GM21528 (cell line): ENCODE data around the gene NHSL2.

Experiments
- ATAC-seq: cut with Tn5 transposase; IDR thresholded peaks from one replicate; pipeline ENCODE4 v1.9.1; 2021; ENCODE audit warnings: mild to moderate bottlenecking, moderate library complexity; ENCODE audit not compliant: unreplicated experiment, low FRiP score

NHSL2 gene

DNA sequence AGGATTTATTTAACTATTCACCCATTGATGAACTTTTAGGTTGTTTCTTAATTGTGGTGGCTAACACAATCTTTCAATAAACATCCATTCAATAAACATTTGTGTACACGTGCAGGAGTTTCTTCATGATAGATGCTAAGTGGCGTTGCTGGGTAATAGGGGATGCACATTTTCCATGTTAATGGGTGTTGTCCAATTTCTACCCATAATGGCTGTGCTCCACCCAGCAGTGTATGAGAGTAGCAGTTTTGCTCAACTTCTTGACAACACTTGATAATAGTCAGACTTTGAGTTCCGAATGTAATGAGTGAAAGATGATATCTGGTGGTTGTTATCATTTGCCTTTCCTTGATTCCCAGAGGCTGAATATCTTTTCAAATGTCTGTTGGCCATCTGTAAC is 104.7 kb downstream of the NHSL2 start:
- ATAC-seq, result no peak

DNA sequence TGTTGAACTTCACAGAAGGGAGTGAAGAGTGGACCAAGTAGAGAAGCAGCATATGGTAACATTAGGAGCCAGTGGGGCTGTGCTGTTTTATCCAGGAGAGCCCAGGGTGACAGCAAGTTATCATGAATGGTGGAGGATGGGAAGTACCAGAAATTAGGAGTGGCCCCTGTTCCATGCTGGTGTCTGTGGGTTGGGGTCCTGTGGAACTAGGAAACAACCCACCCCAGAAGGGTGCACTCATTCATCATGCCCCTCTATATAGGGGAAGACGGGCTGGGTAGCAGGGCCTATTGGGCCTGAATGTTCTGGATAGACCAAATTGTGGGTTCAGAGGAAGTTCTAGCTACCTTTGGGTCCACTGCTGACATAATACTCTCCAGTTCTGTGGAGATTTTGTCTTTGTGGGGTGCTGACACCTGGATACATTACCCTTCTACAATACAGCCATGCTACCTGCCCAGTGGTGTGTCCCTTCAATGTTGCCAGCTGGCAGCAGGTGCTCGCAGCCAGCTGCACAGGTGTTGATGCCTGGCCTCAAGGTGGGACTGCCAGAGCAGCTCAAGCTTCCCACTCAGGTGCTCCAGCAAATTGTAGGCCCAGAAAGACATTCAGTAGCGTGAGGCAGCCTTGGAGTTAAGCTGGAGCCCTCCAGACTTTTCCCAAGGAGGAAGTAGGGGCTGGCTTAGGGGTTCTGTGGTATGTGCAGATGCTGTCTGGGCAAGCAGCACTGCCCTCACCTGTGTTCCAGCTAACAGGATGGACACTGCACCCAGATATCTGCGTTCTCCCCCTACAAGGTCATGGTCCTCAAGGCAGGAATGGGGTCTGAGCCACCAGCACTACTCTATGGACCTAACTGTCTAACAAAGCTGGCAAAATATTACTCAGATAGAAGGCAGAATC is 106.5 kb downstream of the NHSL2 start:
- no peak for ATAC-seq

DNA sequence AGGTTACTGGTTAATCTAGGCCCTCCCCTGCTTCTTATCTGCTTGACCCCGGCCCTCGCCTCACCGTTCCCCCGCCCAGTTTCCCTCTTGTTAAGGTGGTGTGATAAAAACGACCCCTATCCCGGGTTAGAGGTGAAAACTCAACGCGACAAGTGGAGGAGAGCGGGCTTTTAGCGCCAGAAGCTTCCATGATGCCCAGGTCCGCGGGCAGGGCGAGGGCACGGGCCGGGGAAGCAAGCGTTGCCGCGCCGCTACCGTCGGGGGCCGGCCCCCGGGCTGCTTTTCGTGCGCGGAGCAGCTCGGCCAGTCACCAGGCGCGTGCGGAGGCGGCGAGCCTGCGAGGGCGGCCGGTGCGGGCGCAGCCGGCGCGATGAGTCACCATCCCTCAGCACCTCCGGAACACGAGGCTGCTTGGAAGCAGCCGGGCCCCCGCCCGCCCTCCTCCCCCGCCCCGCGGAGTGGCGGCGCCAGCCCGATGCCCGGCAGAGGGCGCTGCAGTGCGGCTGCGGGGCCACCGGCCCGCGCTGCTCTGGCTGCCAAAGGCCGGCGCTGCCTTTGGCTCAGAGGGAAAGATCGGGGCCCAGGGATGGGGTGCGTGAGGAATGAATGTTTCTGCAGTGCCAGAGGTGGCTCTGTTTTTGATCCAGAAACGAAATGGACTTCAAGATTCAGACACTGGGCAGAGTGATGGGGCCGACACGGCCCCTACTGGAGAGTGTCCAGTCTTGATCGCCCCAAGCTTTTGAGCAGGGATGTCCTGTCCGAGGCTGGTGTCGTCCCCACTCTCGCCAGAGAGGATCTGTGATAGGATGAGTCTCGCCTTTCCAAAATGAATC is 107.8 kb downstream of the NHSL2 start:
- peak; percentile 53 for ATAC-seq

DNA sequence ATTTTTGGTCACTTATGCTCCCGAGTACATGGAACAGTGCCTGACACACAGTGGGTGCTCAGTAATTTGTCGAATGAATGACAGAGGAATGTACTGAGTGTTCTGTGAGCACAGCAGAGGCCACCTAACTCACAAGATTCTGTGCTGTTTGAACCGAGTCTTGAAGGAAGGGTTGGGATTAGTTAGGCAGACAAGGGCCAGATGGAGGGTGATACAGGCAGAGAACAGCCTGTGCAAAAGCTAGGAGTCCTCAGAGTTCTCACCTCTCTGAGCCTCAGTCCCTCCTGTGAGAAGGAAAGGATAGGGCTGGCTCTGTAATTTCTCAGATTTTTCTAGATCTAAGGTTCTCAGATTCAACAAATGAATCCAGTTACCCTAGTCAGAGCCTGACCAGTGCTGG is 108.8 kb downstream of the NHSL2 start:
- no peak for ATAC-seq

DNA sequence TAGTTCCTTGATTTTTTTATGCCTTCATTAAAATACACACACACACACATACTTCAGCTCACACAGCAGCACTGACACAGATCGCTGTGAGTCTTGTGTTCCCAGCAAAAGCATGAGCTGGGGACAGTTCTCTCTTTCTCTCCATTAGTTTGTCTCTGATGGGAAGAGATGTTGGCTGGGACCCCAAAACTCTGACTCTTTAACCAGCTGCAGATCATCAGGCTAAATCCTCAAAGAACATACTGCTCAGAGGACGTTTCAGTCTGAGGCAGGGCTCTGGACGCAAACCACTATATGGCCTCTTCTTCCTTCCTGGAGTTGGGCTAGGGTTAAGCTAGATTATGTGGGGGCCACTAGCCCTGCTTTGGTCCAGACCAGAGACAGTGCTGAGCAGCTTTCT is 109.6 kb downstream of the NHSL2 start:
- ATAC-seq, result no peak

DNA sequence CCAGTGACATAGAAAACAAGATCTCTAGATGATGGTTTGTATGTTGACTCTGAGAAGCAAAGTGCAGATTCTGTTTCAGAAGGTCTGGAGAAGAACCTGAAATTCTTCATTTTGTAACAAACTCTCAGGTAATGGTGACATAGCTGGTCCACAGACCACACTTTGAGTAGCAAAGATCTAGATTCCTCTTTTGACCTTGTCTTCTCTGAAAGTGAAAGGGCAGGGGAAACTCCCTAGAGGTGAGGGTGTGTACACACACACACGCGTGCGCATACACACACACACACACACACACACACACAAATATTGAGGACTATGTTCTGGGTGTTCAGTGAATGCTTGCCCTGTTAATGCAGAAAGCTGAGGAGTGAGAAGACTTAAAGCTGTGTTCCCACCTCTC is 110.1 kb downstream of the NHSL2 start:
- ATAC-seq, result peak; percentile 71

DNA sequence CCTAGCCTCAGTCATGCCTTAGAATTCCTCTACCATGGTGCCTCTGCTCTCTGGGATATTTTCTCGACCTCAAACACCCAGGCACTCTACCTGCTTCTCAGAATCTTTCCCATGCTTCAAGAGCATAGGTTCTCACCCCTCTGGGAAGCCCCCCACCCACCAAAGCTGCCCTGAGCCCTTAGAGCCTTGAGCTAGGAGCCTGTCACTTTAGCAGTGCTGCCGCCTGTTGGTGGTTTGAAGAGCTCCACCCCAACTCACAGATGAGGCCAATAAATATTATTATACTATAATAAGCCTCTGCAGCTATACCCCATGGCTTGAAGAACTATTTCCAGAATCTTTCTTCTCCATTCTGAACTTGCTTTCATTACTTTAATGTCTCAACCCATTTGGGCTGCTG is 111.3 kb downstream of the NHSL2 start:
- ATAC-seq, result no peak

DNA sequence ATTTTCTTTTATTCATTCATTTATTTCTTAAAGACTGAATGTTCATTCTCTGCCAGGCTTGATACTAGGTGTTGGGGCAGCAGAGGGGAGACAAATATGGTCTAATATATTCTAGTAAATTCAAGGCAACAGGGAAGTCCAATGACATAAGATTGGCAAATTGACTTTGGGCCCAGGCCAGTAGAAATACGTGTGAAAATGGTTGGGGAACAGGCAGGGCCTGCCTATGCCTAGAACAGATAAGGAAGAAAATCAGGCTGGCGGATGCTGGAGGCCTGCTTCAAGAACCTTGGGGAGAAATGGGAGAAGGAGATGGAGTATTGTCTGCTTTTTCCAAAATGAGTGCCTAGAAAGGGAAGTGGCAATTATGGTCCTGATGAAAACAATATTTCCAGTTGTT is 112.4 kb downstream of the NHSL2 start:
- no peak for ATAC-seq

DNA sequence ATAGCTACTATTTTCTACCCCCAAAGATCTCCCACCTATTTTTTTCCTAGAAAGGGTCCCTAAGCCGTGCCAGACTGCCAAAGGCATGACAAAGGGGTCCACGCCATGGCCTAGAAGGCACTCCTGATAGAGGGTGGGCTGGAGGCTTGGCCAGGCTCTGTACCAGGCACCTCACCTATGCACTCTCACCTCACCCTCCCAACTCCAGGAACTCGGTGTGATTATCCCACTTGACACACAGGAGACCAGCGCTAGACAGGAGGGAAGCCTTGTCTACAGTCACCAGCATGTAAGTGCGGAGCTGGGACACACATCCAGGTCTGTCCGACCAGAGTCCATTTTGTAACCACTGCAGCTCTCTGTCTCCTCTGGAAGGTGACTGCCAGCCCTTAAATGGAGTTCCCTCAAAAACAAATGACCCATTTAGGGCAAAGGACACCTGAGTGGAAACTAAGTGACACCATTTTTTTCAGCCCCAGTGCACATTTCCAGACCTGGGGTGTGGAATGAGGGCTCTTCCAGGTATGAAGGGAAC is 114.7 kb downstream of the NHSL2 start:
- no peak for ATAC-seq

DNA sequence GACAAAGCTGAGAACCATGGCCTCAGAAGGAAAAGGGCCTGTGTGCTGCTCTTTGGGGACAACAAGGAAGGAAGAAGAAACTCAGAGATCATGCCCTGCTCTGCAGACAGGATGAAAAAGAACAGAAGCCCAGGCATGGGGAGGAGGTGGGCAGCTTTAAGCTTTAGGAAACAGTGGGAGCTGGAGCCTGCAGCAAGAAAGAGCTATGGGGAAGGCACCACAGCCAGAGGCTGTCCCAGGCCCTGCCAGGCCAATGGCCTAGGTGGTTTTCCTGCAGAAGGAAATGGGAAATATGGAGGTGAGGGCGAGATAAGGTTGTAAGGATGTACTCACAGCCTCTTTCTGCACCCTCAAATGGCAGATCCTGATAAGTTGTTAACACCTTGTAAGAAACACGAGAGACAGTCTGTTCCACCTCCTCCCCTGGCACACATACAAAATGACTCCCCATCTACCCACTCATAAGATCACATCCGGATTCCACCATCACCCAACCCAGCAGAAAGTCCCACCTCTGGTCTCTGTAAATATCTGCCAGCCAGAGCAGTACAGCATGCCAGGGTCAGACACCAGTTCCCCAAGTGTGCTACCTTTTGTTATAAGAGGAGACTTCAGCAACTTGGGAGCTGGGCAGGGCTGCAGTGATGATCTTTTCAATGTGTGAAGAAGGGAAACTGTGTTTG is 115.8 kb downstream of the NHSL2 start:
- no peak for ATAC-seq

DNA sequence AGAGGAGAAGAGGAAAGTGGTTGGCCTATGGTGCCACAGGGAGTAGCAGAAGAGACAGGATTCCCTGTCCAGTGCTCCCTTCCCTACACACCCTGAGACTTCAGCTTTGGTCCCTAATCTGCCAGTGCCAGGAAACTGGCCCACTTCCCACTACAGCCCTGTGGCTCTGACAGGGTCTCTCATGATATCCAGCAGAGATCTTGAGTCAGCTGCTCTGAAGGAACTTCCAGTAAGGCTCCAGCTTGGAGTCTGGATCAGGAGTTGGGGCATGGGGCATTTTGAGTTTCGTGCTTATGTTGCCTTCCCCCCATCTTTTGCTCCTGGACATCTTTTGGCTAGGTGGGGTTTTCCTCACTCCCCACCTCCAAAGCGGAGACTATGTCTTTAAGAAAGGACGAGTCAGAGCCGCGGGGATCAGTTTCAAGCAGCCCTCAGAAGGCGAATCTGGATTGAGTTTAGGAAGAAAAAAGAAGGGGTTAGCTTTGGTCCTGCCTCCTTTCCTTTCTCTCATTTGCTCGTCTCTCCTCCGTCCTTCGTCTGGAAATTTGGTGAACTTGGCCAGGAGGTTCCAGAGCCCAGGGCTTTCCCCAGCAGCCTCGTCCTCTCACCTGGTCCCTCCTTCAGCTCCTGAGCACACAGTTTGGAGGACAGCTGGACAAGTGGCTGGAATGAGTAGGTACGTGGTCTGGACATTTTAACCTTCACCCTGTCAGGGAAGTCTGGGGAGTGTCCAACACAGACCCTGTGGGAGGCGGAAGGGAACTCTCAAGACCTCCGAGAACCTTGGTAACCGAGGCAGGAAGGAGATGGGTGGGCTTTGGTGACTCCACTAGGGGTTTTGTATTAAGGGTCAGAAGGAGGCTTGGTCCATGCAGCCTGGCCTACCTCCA is 116.6 kb downstream of the NHSL2 start:
- no peak for ATAC-seq

DNA sequence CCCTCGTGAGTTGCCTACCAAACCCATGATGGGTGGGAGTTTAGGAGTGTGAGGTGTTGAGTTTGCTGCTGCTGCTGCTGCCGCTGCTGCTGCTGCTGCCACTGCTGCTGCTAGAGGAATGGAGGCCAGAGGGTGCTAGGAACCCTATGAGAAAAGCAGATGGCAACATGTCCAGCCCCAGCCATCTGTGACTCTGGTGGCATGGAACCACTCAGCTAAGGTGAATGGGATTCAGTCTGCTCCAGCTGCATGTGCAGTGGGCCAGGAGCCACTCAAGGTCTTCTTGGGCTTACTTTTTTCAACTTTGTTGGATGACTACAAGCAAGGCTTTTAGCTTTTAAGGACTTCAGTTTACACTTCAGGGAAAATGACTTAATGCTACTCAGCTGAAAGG is 117.3 kb downstream of the NHSL2 start:
- ATAC-seq, result no peak

DNA sequence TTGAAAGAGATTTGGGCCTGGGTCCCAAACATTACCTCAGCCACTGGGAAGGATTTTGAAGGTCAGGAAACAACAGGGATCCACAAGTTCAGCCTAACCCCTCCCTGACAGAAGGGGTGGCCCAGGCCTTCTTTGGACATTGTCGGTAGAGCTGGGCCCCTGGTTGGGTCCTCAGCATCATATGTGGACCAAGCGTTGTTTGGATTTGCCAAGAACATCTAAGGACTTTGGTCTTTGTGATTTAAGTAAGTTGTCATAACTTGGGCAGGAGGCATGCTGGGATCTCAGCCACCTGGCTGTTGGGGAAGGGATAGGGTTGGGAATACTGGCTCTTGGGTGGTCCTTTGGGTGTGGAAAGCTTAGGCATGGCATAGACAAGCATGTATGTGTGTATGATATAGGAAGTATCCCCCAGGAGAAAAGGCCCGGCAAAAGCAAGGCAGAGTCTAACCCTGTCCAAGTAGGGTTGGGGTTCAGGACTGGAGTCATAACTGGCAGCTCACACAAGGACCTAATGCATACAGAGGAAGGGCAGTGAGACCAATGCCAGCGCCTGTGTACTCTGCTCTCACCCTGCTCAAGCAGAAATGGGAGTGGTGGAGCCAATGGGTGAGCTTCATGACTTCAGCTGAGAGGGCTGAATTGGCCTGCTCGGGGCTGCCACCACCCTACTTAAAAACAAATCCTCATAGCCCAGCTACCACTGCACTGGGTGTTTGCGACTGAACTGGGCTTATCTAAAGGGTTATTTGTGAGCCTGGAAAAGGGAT is 118.2 kb downstream of the NHSL2 start:
- no peak for ATAC-seq

DNA sequence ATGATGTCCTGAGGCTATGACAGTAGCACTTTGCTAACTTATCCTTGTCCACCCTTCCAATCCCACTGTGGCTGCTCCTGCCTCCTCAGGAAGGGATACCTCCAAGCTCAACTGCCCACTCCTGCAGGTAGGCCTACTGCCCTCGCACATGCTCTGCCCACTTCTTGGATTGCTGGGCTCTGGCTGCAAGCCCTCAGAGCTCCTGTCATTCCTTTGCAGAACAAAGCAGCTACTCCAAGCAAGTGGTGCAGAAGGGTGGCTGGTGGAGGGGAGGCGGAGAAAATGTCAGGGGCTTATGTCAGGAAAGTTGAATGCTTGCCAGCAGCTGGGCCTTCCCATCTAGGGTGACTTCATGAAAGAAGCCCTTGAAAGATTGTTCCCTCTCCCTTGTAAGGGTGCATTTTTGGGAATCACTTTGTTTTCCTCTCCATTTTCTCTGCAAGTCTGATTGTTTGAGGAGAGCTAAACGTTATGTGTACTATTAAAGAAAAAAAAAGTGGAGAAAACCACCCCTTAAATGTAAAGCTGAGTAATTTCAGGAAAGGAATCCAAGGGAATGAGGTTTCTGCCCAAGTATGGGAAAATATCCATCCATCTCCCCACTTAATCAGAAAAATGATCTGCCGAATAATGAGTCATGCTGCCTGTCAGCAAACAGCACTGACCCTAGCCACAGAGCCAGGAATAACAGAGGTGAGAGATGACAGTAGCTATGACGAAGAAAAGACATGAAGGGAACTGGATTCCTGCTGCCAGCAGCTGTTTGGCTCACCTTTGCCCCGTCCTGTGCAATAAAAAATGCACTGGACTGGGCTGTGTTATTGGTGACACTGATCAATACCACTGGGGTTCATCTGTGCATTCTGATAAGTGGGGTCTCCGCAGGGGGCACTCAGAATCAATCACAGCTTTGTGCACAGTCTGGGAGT is 119.1 kb downstream of the NHSL2 start:
- no peak for ATAC-seq

DNA sequence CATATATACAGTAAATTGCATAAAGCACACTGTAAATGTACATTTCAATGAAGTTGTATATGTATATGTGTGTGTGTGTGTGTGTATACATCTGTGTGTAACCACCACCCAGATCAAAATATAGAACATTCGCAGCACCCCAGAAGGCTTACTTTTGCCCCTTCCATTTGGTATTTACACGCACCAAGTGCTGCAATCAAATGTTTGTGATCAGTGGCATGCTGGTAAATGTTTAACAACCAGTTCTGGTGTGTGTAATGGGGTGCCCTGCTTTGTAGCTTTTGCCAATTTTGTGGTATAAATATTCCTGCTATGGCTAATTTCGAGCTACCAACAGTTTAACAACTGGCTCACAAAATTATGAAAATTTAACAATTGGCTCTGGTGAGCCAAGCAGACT is 119.8 kb downstream of the NHSL2 start:
- no peak for ATAC-seq

DNA sequence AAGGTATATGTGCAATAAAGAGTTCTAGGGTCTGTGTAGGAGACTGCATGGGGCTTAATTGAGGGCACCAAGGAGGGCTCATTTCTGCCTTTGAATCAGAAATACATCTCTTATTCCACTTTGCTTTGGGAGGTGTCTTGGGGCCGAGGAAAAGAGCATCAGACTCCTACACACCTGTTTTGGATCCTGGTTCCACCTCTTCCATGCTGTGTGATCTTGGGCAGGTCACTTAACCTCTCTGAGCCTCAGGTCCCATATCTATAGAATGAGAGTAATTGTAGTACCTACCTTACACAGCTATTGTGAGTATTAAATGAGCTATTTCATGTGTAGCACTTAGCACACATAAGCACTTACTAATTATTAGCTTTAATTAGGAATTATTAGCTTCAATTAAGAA is 120.5 kb downstream of the NHSL2 start:
- no peak for ATAC-seq

DNA sequence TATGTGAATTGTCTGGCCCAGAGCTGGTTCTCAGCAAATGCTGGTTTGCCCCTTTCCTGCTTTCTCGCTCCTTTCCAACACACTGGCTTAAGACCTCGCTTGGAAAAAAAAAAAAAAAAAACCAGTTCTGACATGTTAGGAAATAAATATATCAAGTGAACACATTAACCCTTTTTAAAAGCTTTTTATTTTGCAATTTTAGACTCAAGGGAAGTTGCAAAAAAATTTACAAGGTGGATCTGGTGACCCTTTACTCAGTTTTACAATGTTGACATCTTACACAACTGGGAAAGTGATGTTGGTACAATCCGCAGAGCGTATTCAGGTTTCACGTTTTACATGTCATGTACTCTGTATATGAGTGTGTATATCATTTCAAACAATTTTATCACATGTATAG is 121.0 kb downstream of the NHSL2 start:
- ATAC-seq, result no peak

DNA sequence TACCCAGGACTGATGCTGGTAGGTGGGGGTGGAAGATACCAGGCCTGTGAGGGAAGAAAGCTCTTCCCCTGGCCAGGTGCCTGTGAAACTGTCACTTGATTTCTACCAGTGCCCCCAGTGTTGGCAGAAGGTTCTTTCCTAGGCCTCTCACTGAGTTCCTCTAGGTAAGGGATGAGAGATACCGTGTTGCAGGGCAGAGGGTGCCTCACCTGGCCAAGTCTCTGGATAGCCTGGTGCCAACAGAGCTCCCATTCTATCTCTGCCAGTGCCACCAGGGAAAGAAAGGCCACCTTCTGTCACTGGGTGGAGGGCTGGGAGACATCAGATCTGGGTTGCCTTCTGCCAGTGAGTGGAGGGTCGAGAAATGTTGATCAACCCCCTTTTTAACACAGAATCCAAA is 127.0 kb downstream of the NHSL2 start:
- ATAC-seq, result no peak
